HG03039 (cell line): ENCODE results near the gene MBD4.
"Not testable (repeated sequence)": the region's sequence is repeated elsewhere in the genome, so short reads cannot be mapped to it uniquely, and the experiment has no call there.

Experiments used
- ATAC-seq: cut with Tn5 transposase; IDR thresholded peaks from one replicate; pipeline ENCODE4 v1.9.1; 2021; ENCODE audit warnings: mild to moderate bottlenecking, moderate library complexity; ENCODE audit not compliant: unreplicated experiment

Gene MBD4

GRCh38 chr3:129439817-129440617, at the start of gene MBD4, which contains the start of gene IFT122:
MBD4 (minus strand) TSS chr3:129439948; CDS start chr3:129439833, 115 bp downstream.
IFT122 (plus strand) TSS chr3:129440224; CDS start chr3:129440331, 107 bp downstream.
- peak; percentile 84 for ATAC-seq

GRCh38 chr3:129489258-129489657, 49.5 kb upstream of the MBD4 start:
- ATAC-seq, result not testable (repeated sequence)

- not testable (repeated sequence) for ATAC-seq
These were observed 48.2 kb upstream of the MBD4 start for GRCh38 chr3:129487868-129488335.

- no peak for ATAC-seq
These were observed 47.6 kb upstream of the MBD4 start for GRCh38 chr3:129487183-129487867.

- ATAC-seq, result no peak
These were observed 46.9 kb upstream of the MBD4 start for GRCh38 chr3:129486664-129487035.

- no peak for ATAC-seq
These were observed 46.2 kb upstream of the MBD4 start for GRCh38 chr3:129485721-129486663.

- ATAC-seq, result not testable (repeated sequence)
These were observed 45.4 kb upstream of the MBD4 start for GRCh38 chr3:129485146-129485545.

GRCh38 chr3:129483870-129484269, 44.1 kb upstream of the MBD4 start:
- ATAC-seq, result no peak

GRCh38 chr3:129482721-129483120, 43.0 kb upstream of the MBD4 start:
- no peak for ATAC-seq

GRCh38 chr3:129481766-129482332, 42.1 kb upstream of the MBD4 start:
- no peak for ATAC-seq

GRCh38 chr3:129481225-129481765, 41.5 kb upstream of the MBD4 start:
- ATAC-seq, result not testable (repeated sequence)

GRCh38 chr3:129476586-129476985, 36.8 kb upstream of the MBD4 start:
- ATAC-seq, result no peak

- ATAC-seq, result no peak
These were observed 36.1 kb upstream of the MBD4 start for GRCh38 chr3:129475863-129476262.

- no peak for ATAC-seq
These were observed 35.4 kb upstream of the MBD4 start for GRCh38 chr3:129474984-129475804.

- no peak for ATAC-seq
These were observed 34.0 kb upstream of the MBD4 start for GRCh38 chr3:129473769-129474152.

- no peak for ATAC-seq
These were observed 33.5 kb upstream of the MBD4 start for GRCh38 chr3:129473067-129473768.

- ATAC-seq, result no peak
These were observed 31.1 kb upstream of the MBD4 start for GRCh38 chr3:129470861-129471260.

- no peak for ATAC-seq
These were observed 29.3 kb upstream of the MBD4 start for GRCh38 chr3:129469026-129469425.

GRCh38 chr3:129467932-129468331, 28.2 kb upstream of the MBD4 start:
- no peak for ATAC-seq
